T-cell (primary cell): Measurements from ENCODE around the gene TRIM39. TPM values are rescaled to one million over a fixed set of nuclear protein-coding genes. Genes with fewer than 3 reads are reported as not detected.
"Not testable (repeated sequence)": the region's sequence is repeated elsewhere in the genome, so short reads cannot be mapped to it uniquely, and the experiment has no call there.

Experiments used
- ATAC-seq, 4 experiments: fragments of 200-7000 bp in 3 of 4; fragments of 150-1000 bp in 1 of 4; cut with Tn5 transposase; replicated peaks in 1 of 4; 1 replicate in 3 of 4; 2 replicates in 1 of 4; pipeline ENCODE4 v1.10.0; 2021; ENCODE audit warnings: moderate library complexity in 3 of 4, mild to moderate bottlenecking in 2 of 4, moderate number of reproducible peaks in 1 of 4
- CTCF ChIA-PET, 2 donors: fragments of 300-600 bp; sonication (Branson Sonifier 250); formaldehyde crosslinking; loops; one replicate each; lab custom pipeline; 2022; ENCODE audit warnings: antibody characterized with exemption in 2 of 2; lab: Charles Lee
- POLR2A ChIA-PET, 2 donors: fragments of 300-600 bp; sonication (Branson Sonifier 250); formaldehyde crosslinking; loops; one replicate each; lab custom pipeline; 2022; ENCODE audit warnings: antibody characterized with exemption in 2 of 2; lab: Charles Lee
- DNase-seq, 35 experiments: peaks; one replicate each; pipeline versions ENCODE4 v3.0.0 to v3.0.0-alpha.2; 2013 to 2023
- H3K27ac ChIP-seq: one replicate; pipeline ENCODE4 v1.5.1; 2013; ENCODE audit warnings: low read length
- H3K27me3 ChIP-seq, 2 experiments: replicated peaks in 1 of 2; 1 replicate in 1 of 2; 2 replicates in 1 of 2; pipeline versions ENCODE4 v1.6.1 to v1.7.0; 2013; ENCODE audit warnings: low read length in 1 of 2, mixed read lengths in 1 of 2; ENCODE audit not compliant: control insufficient read depth in 2 of 2, insufficient read depth in 2 of 2; ENCODE audit errors: extremely low read depth in 1 of 2
- H3K36me3 ChIP-seq, 2 donors: 1 replicate in 1 of 2; 2 replicates in 1 of 2; pipeline versions ENCODE4 v1.6.1 to v1.7.0; 2013; ENCODE audit warnings: low read length in 1 of 2; ENCODE audit not compliant: control insufficient read depth in 2 of 2, insufficient read depth in 1 of 2; ENCODE audit errors: extremely low read depth in 1 of 2
- H3K4me1 ChIP-seq, 2 experiments: 1 replicate in 1 of 2; 2 replicates in 1 of 2; pipeline versions ENCODE4 v1.6.1 to v1.7.0; 2013; ENCODE audit warnings: low read length in 2 of 2, mixed read lengths in 1 of 2; ENCODE audit not compliant: insufficient read depth in 2 of 2, control insufficient read depth in 1 of 2; ENCODE audit errors: extremely low read depth in 1 of 2
- H3K4me3 ChIP-seq, 2 donors: 1 replicate in 1 of 2; 2 replicates in 1 of 2; pipeline versions ENCODE4 v1.5.1 to v1.7.0; 2013; ENCODE audit warnings: mild to moderate bottlenecking in 2 of 2, low read length in 1 of 2, moderate library complexity in 1 of 2; ENCODE audit not compliant: control insufficient read depth in 1 of 2; ENCODE audit errors: extremely low read depth in 1 of 2
- H3K9me3 ChIP-seq: 2 replicates; pipeline ENCODE4 v1.7.0; 2013
- H3K27ac Mint-ChIP-seq, 2 donors: one replicate each; pipeline ENCODE4 v1.8.0; 2020 to 2021; ENCODE audit warnings: mild to moderate bottlenecking in 2 of 2, mixed read lengths in 2 of 2
- H3K27me3 Mint-ChIP-seq, 2 donors: one replicate each; pipeline ENCODE4 v1.8.0; 2021 to 2022; ENCODE audit warnings: mixed read lengths in 2 of 2
- H3K36me3 Mint-ChIP-seq: one replicate; pipeline ENCODE4 v1.8.0; 2021; ENCODE audit warnings: mixed read lengths
- H3K4me1 Mint-ChIP-seq, 3 donors: one replicate each; pipeline ENCODE4 v1.8.0; 2020 to 2022; ENCODE audit warnings: mixed read lengths in 3 of 3, mild to moderate bottlenecking in 1 of 3
- H3K4me3 Mint-ChIP-seq, 3 donors: one replicate each; pipeline ENCODE4 v1.8.0; 2020 to 2022; ENCODE audit warnings: mild to moderate bottlenecking in 3 of 3, mixed read lengths in 3 of 3, moderate library complexity in 3 of 3
- H3K9me3 Mint-ChIP-seq, 3 donors: one replicate each; pipeline ENCODE4 v1.8.0; 2020 to 2022; ENCODE audit warnings: mixed read lengths in 3 of 3
- WGBS: methylation state at CpG from one replicate; pipeline ENCODE4 v1.1.5; 2013; ENCODE audit warnings: missing lambda C conversion rate; ENCODE audit not compliant: insufficient coverage; 5-methylcytosine and 5-hydroxymethylcytosine counted together
- total RNA-seq, 35 experiments: library from RNA in 6 of 35; stranded (reverse) in 6 of 35; fragments of 120-200 nt in 1 of 35; gene quantifications; one replicate each; pipeline versions ENCODE4 v1.2.1 to v1.2.4 and lab custom pipeline; 2013 to 2026

Gene TRIM39
- total RNA-seq (10 to 100 TPM; 25.1 to 50.6 (median 29.5) TPM), total RNA-seq (lab: John Stamatoyannopoulos, UW) (19.0 to 100 (median 35.3) reads per million in 29 experiments)
- 21.2 TPM for total RNA-seq (2013)

GRCh38 chr6:30326526-30327231 is at the start of gene TRIM39:
Gene TRIM39, plus strand, starts transcription at chr6:30326927. Its CDS starts 2,391 bp downstream, at chr6:30329318.
- H3K27me3 ChIP-seq: no peaks in the 10 kb centered on the region
- peak within 1 kb of the TSS; percentile 94 to 98 (median 95) for H3K4me3 Mint-ChIP-seq
- ATAC-seq (peak; percentile 73 to 84 (median 82)), DNase-seq (peak; percentile 83 to 94 (median 88))
- peaks cover 22% of the 10 kb centered on the region for H3K36me3 Mint-ChIP-seq
- peaks cover 6 to 25% of the 10 kb centered on the region in 2 donors for H3K36me3 ChIP-seq
- H3K9me3 ChIP-seq: no peaks in the 10 kb centered on the region
- ChIA-PET POLR2A (interaction anchor here in 1 of 2 donors (0.8 to 1.4 kb wide), 5 partner anchors 10 to 231 kb away, joined by 3 to 7 read pairs (median 5); partner anchors contain the start of genes PRR3 and TRIM26), CTCF (interaction anchor here in 1 of 2 donors (1.3 kb wide), 1 partner anchor 111 kb away, joined by 5 read pairs; no protein-coding TSS in a partner anchor)
- peaks cover 21 to 35% of the 10 kb centered on the region in 2 experiments for H3K4me1 ChIP-seq
- peak within 1 kb of the TSS; percentile 94 for H3K27ac ChIP-seq
- peak within 1 kb of the TSS; percentile 97 for H3K27ac Mint-ChIP-seq
- peaks cover 58 to 76% (median 61%) of the 10 kb centered on the region in 3 donors for H3K4me1 Mint-ChIP-seq
- H3K9me3 Mint-ChIP-seq: no peaks in the 10 kb centered on the region
- no peaks in the 10 kb centered on the region for H3K27me3 Mint-ChIP-seq
- under 1% methylated on average over 82 of the region's 90 CpGs for WGBS
- peak within 1 kb of the TSS; percentile 86 to 94 for H3K4me3 ChIP-seq

GRCh38 chr6:30280988-30281387 is 45.7 kb upstream of the TRIM39 start:
- H3K9me3 ChIP-seq, H3K27me3 Mint-ChIP-seq, ATAC-seq, H3K4me1 ChIP-seq, H3K4me1 Mint-ChIP-seq, CTCF ChIA-PET, H3K27ac Mint-ChIP-seq, H3K4me3 Mint-ChIP-seq, H3K27ac ChIP-seq, H3K27me3 ChIP-seq, POLR2A ChIA-PET, H3K36me3 ChIP-seq, DNase-seq, H3K4me3 ChIP-seq: not testable (repeated sequence)
- Mint-ChIP-seq H3K36me3 (peaks cover 23% of the 10 kb centered on the region), H3K9me3 (peaks cover 24 to 59% (median 47%) of the 10 kb centered on the region in 3 donors)
- WGBS: no CpG with 5 or more reads among the region's 1 CpG

- Mint-ChIP-seq H3K36me3 (peaks cover 23% of the 10 kb centered on the region), H3K27ac (no peak overlapping the region), H3K4me1 (no peaks in the 10 kb centered on the region), H3K27me3 (no peaks in the 10 kb centered on the region), H3K4me3 (no peak overlapping the region), H3K9me3 (peaks cover 24 to 61% (median 51%) of the 10 kb centered on the region in 3 donors)
- POLR2A ChIA-PET: no interaction called here
- Histone ChIP-seq H3K9me3 (peaks cover 11% of the 10 kb centered on the region), H3K36me3 (no peaks in the 10 kb centered on the region), H3K4me3 (no peak overlapping the region), H3K4me1 (no peaks in the 10 kb centered on the region), H3K27me3 (peaks cover 0 to 2% of the 10 kb centered on the region in 2 experiments), H3K27ac (no peak overlapping the region)
- no CpG with 5 or more reads among the region's 2 CpGs for WGBS
- CTCF ChIA-PET: no interaction called here
- DNase-seq (no peak), ATAC-seq (no peak)
Measured at GRCh38 chr6:30282522-30282921, 44.2 kb upstream of the TRIM39 start.

- peak overlapping the region in 1 of 2 donors; percentile 10 for H3K4me3 ChIP-seq
- WGBS: no CpG with 5 or more reads among the region's 1 CpG
- Mint-ChIP-seq H3K27me3 (no peaks in the 10 kb centered on the region), H3K4me1 (no peaks in the 10 kb centered on the region), H3K27ac (no peak overlapping the region), H3K36me3 (peaks cover 30% of the 10 kb centered on the region), H3K9me3 (peaks cover 20 to 66% (median 44%) of the 10 kb centered on the region in 3 donors), H3K4me3 (no peak overlapping the region)
- no peaks in the 10 kb centered on the region for H3K4me1 ChIP-seq
- ATAC-seq (no peak), DNase-seq (no peak)
- peaks cover 0 to 4% of the 10 kb centered on the region in 2 donors for H3K36me3 ChIP-seq
- peaks cover 0 to 2% of the 10 kb centered on the region in 2 experiments for H3K27me3 ChIP-seq
- POLR2A ChIA-PET: no interaction called here
- no peak overlapping the region for H3K27ac ChIP-seq
- peaks cover 11% of the 10 kb centered on the region for H3K9me3 ChIP-seq
- CTCF ChIA-PET: no interaction called here
Measured at GRCh38 chr6:30283761-30284160, 43.0 kb upstream of the TRIM39 start.

- Histone ChIP-seq H3K27ac (no peak overlapping the region), H3K4me1 (no peaks in the 10 kb centered on the region), H3K9me3 (peaks cover 5% of the 10 kb centered on the region), H3K27me3 (peaks cover 0 to 2% of the 10 kb centered on the region in 2 experiments), H3K36me3 (peaks cover 7 to 27% of the 10 kb centered on the region in 2 donors), H3K4me3 (no peak overlapping the region)
- ChIA-PET POLR2A (no interaction called here), CTCF (no interaction called here)
- peaks cover 51% of the 10 kb centered on the region for H3K36me3 Mint-ChIP-seq
- H3K9me3 Mint-ChIP-seq: peaks cover 18 to 50% (median 39%) of the 10 kb centered on the region in 3 donors
- no peaks in the 10 kb centered on the region for H3K4me1 Mint-ChIP-seq
- ATAC-seq (no peak), DNase-seq (no peak)
- H3K27ac Mint-ChIP-seq: no peak overlapping the region
- no peaks in the 10 kb centered on the region for H3K27me3 Mint-ChIP-seq
- no CpG with 5 or more reads among the region's 1 CpG for WGBS
- no peak overlapping the region for H3K4me3 Mint-ChIP-seq
Measured at GRCh38 chr6:30287139-30287538, 39.6 kb upstream of the TRIM39 start.

GRCh38 chr6:30295837-30296236 is 30.9 kb upstream of the TRIM39 start:
- Histone ChIP-seq H3K36me3 (peaks cover 8 to 40% of the 10 kb centered on the region in 2 donors), H3K9me3 (no peaks in the 10 kb centered on the region), H3K4me1 (no peaks in the 10 kb centered on the region), H3K4me3 (no peak overlapping the region), H3K27ac (no peak overlapping the region), H3K27me3 (no peaks in the 10 kb centered on the region)
- POLR2A ChIA-PET: interaction anchor here in 1 of 2 donors (0.6 kb wide), 1 partner anchor 279 kb away, joined by 6 read pairs; no protein-coding TSS in a partner anchor
- CTCF ChIA-PET: no interaction called here
- no peaks in the 10 kb centered on the region for H3K27me3 Mint-ChIP-seq
- H3K9me3 Mint-ChIP-seq: peaks cover 0 to 14% (median 4%) of the 10 kb centered on the region in 3 donors
- no peaks in the 10 kb centered on the region for H3K4me1 Mint-ChIP-seq
- 100% methylated on average over 2 of the region's 2 CpGs for WGBS
- peaks cover 56% of the 10 kb centered on the region for H3K36me3 Mint-ChIP-seq
- DNase-seq: no peak
- H3K27ac Mint-ChIP-seq: peak overlapping the region in 1 of 2 donors; percentile 31
- no peak for ATAC-seq
- no peak overlapping the region for H3K4me3 Mint-ChIP-seq
